KBM-7 (cell line): Measurements from ENCODE around the gene EPB41.
"Not testable (repeated sequence)": the region's sequence is repeated elsewhere in the genome, so short reads cannot be mapped to it uniquely, and the experiment has no call there.

ENCODE experiments used
- DNase-seq: peaks from one replicate; pipeline ENCODE4 v3.0.0-alpha.2; 2015
- in situ Hi-C: fragments of 300-500 bp; cut with MboI; formaldehyde crosslinking; loops from 2 replicates; pipeline ENCODE4 v1.14.3; 2020; ENCODE audit warnings: low sequenced_read_pairs, low pct_unique_long_range_greater_than_20kb, mixed read lengths

The EPB41 gene

GRCh38 chr1:28956038-28956464, 41.7 kb downstream of the EPB41 start:
- in situ Hi-C loops, result no loop called here
- no peak for DNase-seq

GRCh38 chr1:28962114-28962831, 47.9 kb downstream of the EPB41 start:
- DNase-seq, in situ Hi-C loops: not testable (repeated sequence)

- in situ Hi-C loops, result no loop called here
- no peak for DNase-seq
These were observed 51.0 kb downstream of the EPB41 start for GRCh38 chr1:28965271-28965870.

- in situ Hi-C loops, result no loop called here
- no peak for DNase-seq
These were observed 52.2 kb downstream of the EPB41 start for GRCh38 chr1:28966617-28967016.

- in situ Hi-C loops, result no loop called here
- no peak for DNase-seq
These were observed 57.8 kb downstream of the EPB41 start for GRCh38 chr1:28971980-28972771.

- DNase-seq, result no peak
- in situ Hi-C loops, result no loop called here
These were observed 59.4 kb downstream of the EPB41 start for GRCh38 chr1:28973596-28974421.

GRCh38 chr1:28974432-28974831, 60.1 kb downstream of the EPB41 start:
- DNase-seq, result no peak

GRCh38 chr1:28976248-28976647, 61.9 kb downstream of the EPB41 start:
- DNase-seq, result no peak
- in situ Hi-C loops, result no loop called here

More at GRCh38 chr1:28974432-28974831, 60.1 kb downstream of the EPB41 start:
- in situ Hi-C loops, result no loop called here

GRCh38 chr1:28981210-28981609, 66.8 kb downstream of the EPB41 start:
- no peak for DNase-seq
- in situ Hi-C loops, result no loop called here

GRCh38 chr1:28982198-28982597, 67.8 kb downstream of the EPB41 start:
- in situ Hi-C loops, result no loop called here
- DNase-seq, result no peak

- DNase-seq, result no peak
- in situ Hi-C loops, result no loop called here
These were observed 68.7 kb downstream of the EPB41 start for GRCh38 chr1:28983091-28983490.

- in situ Hi-C loops, result no loop called here
- no peak for DNase-seq
These were observed 69.3 kb downstream of the EPB41 start for GRCh38 chr1:28983509-28984310.

GRCh38 chr1:28984311-28984684, 69.9 kb downstream of the EPB41 start:
- DNase-seq, result no peak
- in situ Hi-C loops, result no loop called here

- no peak for DNase-seq
- in situ Hi-C loops, result no loop called here
These were observed 71.1 kb downstream of the EPB41 start for GRCh38 chr1:28985427-28985826.

GRCh38 chr1:28986306-28986910, 72.0 kb downstream of the EPB41 start:
- no peak for DNase-seq
- in situ Hi-C loops, result no loop called here

- no peak for DNase-seq
- in situ Hi-C loops, result no loop called here
These were observed 88.4 kb downstream of the EPB41 start for GRCh38 chr1:29002792-29003191.

GRCh38 chr1:29004288-29004687, 89.9 kb downstream of the EPB41 start:
- in situ Hi-C loops, result no loop called here
- DNase-seq, result no peak

- no peak for DNase-seq
- in situ Hi-C loops, result no loop called here
These were observed 90.4 kb downstream of the EPB41 start for GRCh38 chr1:29004798-29005197.
